ENCODE results near the gene CLDN17.

GRCh38 chr21:30138483-30138882 is 28.1 kb downstream of the CLDN17 start:
- TF ChIP-seq POLR2A (IDR thresholded peaks at IDR 0.05; ENCODE audit: low read depth, low read length) (no peak), CTCF (IDR thresholded peaks at IDR 0.05; ENCODE audit: extremely low read depth in 1 of 2, insufficient read depth in 1 of 2, low read depth in 1 of 2, low read length in 2 of 2) (no peak), EZH2 (IDR thresholded peaks at IDR 0.05; ENCODE audit: borderline replicate concordance, low read depth, low read length, severe bottlenecking) (no peak)
